Chondrocyte (in vitro differentiated cells): ENCODE measurements around the gene TRIP13. TPM values are rescaled to one million over a fixed set of nuclear protein-coding genes. Genes with fewer than 3 reads are reported as not detected.
"Not testable (repeated sequence)": the region's sequence is repeated elsewhere in the genome, so short reads cannot be mapped to it uniquely, and the experiment has no call there.

Source experiments
- DNase-seq: peaks from one replicate; pipeline ENCODE4 v3.0.0; 2021; ENCODE audit warnings: mixed read lengths, low spot score
- H3K27ac Mint-ChIP-seq: one replicate; pipeline ENCODE4 v1.8.0; 2021; ENCODE audit warnings: mild to moderate bottlenecking, moderate library complexity, mixed read lengths; ENCODE audit not compliant: unreplicated experiment
- H3K27me3 Mint-ChIP-seq: 2 replicates; pipeline ENCODE4 v1.8.0; 2021; ENCODE audit warnings: low read depth, mixed read lengths
- H3K36me3 Mint-ChIP-seq: 2 replicates; pipeline ENCODE4 v1.8.0; 2021; ENCODE audit warnings: low read depth, mixed read lengths
- H3K4me1 Mint-ChIP-seq: 2 replicates; pipeline ENCODE4 v1.8.0; 2021; ENCODE audit warnings: low read depth, mild to moderate bottlenecking, mixed read lengths
- H3K4me3 Mint-ChIP-seq: one replicate; pipeline ENCODE4 v1.8.0; 2021; ENCODE audit warnings: mild to moderate bottlenecking, moderate library complexity, mixed read lengths; ENCODE audit not compliant: unreplicated experiment
- H3K9me3 Mint-ChIP-seq: 2 replicates; pipeline ENCODE4 v1.8.0; 2021; ENCODE audit warnings: low read depth, mixed read lengths
- CTCF ChIP-seq: fragments of 200-600 bp; sonication (generic); IDR thresholded peaks from 2 replicates; pipeline ENCODE4 v1.5.0; 2021; ENCODE audit warnings: antibody characterized with exemption, mild to moderate bottlenecking, moderate library complexity
- total RNA-seq: library from RNA; stranded (reverse); gene quantifications from 3 replicates; pipeline ENCODE4 v1.2.1, GENCODE V29; 2021

TRIP13 gene
- total RNA-seq, 1 donor from 2014 or later: 4.9 TPM

- H3K4me3 Mint-ChIP-seq: no peak overlapping the region
- peaks cover 66% of the 10 kb centered on the region for H3K27me3 Mint-ChIP-seq
- H3K36me3 Mint-ChIP-seq: peaks cover 5% of the 10 kb centered on the region
- H3K27ac Mint-ChIP-seq: no peak overlapping the region
- no peak for DNase-seq
- H3K9me3 Mint-ChIP-seq: no peaks in the 10 kb centered on the region
- H3K4me1 Mint-ChIP-seq: peaks cover 6% of the 10 kb centered on the region
- TF ChIP-seq CTCF: no peak
These were observed 38.2 kb downstream of the TRIP13 start for GRCh38 chr5:930866-931265.

GRCh38 chr5:931570-932145 lies 39.0 kb downstream of the TRIP13 start:
- Mint-ChIP-seq H3K27ac (no peak overlapping the region), H3K4me3 (no peak overlapping the region), H3K9me3 (no peaks in the 10 kb centered on the region), H3K36me3 (peaks cover 5% of the 10 kb centered on the region), H3K4me1 (peaks cover under 1% of the 10 kb centered on the region), H3K27me3 (peaks cover 65% of the 10 kb centered on the region)
- TF ChIP-seq CTCF: no peak
- DNase-seq: no peak

- H3K9me3 Mint-ChIP-seq: no peaks in the 10 kb centered on the region
- H3K4me3 Mint-ChIP-seq: no peak overlapping the region
- TF ChIP-seq CTCF: no peak
- H3K4me1 Mint-ChIP-seq: no peaks in the 10 kb centered on the region
- no peak for DNase-seq
- H3K36me3 Mint-ChIP-seq: peaks cover 5% of the 10 kb centered on the region
- peaks cover 70% of the 10 kb centered on the region for H3K27me3 Mint-ChIP-seq
- H3K27ac Mint-ChIP-seq: no peak overlapping the region
These were observed 39.5 kb downstream of the TRIP13 start for GRCh38 chr5:932151-932627.

- no peak for TF ChIP-seq CTCF
- Mint-ChIP-seq H3K27ac (no peak overlapping the region), H3K9me3 (no peaks in the 10 kb centered on the region), H3K4me1 (no peaks in the 10 kb centered on the region), H3K27me3 (peaks cover 71% of the 10 kb centered on the region), H3K36me3 (peaks cover 5% of the 10 kb centered on the region), H3K4me3 (no peak overlapping the region)
- DNase-seq: no peak
These were observed 40.1 kb downstream of the TRIP13 start for GRCh38 chr5:932628-933250.

- Mint-ChIP-seq H3K27ac (no peak overlapping the region), H3K4me1 (no peaks in the 10 kb centered on the region), H3K27me3 (peaks cover 72% of the 10 kb centered on the region), H3K9me3 (no peaks in the 10 kb centered on the region), H3K4me3 (no peak overlapping the region), H3K36me3 (peaks cover 3% of the 10 kb centered on the region)
- no peak for DNase-seq
- TF ChIP-seq CTCF: no peak
These were observed 40.7 kb downstream of the TRIP13 start for GRCh38 chr5:933251-933861.

- H3K36me3 Mint-ChIP-seq, H3K4me1 Mint-ChIP-seq, H3K27ac Mint-ChIP-seq, H3K4me3 Mint-ChIP-seq, H3K9me3 Mint-ChIP-seq, DNase-seq: not testable (repeated sequence)
- H3K27me3 Mint-ChIP-seq: peaks cover 73% of the 10 kb centered on the region
These were observed 41.3 kb downstream of the TRIP13 start for GRCh38 chr5:933951-934350.
